ENCODE data around the gene NOVA2.

The NOVA2 gene, protein sequence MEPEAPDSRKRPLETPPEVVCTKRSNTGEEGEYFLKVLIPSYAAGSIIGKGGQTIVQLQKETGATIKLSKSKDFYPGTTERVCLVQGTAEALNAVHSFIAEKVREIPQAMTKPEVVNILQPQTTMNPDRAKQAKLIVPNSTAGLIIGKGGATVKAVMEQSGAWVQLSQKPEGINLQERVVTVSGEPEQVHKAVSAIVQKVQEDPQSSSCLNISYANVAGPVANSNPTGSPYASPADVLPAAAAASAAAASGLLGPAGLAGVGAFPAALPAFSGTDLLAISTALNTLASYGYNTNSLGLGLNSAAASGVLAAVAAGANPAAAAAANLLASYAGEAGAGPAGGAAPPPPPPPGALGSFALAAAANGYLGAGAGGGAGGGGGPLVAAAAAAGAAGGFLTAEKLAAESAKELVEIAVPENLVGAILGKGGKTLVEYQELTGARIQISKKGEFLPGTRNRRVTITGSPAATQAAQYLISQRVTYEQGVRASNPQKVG

DNA sequence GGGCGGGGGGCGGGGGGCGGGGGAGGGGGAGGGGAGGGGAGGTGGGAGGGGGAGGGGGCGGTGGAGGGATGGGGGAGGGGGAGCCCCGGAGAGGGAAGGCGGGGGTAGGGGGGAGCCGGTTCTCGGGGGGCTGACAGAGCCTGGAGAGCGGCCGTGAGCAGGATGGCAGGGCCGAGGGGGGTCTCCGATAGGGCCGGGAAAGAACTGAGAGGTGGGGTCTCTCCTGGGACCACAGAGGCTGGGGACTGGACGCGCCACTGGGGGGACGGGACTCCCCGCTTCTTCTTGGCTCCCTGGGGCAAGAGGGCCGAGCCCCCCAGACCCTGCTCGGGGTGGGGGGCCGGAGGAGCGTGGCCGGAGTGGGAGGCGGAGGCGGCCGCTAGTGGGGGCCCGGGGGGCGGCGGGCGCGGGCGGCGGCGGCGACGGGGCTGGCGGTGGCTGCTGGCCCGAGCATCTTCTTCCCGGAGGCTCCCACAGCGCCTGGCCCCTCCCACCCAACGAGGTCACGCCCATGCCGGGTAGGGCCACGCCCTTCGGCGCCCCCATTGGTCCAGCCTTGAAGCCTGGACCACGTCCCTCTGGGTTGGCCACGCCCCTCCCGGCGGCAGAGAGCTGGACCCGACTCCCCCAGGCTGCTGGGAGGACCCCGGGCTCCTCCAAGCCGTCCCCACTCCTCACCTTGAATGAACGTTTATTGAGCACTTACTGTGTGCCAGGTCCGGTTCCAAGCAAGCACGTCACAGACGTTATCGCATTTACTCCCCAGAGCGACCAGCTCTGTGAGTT, at the start of gene NOVA2:
Gene NOVA2 (minus strand): TSS at position 313 of the 786 bp plus-strand sequence. CDS start 514 bp downstream, outside the sequence.
- peak; percentile 42 for DNase-seq

- no peak for DNase-seq
Measured at GRCh38 chr19:46023311-46023779, 49.7 kb upstream of the NOVA2 start.

DNA sequence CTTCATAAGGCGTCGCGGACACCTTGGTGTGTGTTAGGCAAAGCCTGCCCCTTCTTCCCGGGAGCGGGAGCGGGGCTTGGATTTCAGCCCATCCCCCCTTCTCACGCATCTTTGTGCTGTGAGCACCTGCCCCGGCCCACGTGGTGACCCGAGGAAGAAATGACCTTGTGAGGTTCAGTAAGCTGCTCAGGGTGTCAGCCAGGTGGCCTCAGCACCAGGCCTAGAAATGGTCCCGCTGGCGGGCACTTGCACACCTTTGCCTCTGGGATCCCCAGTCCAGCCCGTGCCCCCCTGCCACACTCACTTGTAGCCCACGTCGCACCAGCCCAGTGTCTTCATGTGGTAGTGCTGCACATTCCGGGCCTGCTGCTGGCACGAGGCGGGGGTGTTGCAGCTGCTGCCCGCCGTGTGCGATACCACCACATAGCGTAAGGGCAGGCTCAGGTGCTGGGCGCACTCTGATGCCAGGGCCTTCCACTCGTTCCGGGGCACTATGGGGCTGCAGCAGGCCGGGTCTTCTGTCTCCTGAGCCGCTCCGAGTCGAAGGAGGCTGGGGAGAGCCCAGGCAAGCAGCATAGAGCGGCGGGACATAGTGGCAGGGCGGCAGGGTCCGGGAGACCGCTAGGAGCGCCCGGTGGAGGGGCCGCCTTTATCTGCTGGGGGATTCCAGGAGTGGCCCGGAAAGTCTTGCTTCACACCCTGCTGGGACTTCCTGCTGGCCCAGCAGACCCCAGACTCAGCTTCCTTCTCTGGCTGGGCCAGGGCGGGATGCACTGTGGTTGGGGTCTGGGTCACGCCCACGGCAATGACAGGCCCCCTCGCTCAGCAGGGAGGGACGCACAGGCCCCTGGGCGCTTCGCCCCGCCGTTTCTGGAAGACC, 49.0 kb upstream of the NOVA2 start, which contains the start of gene PGLYRP1:
Gene PGLYRP1 (minus strand): TSS at position 623 of the 880 bp plus-strand sequence. CDS start 32 bp downstream, at position 591.
- DNase-seq = no peak

- DNase-seq = no peak
Measured at GRCh38 chr19:46022061-46022430, 48.4 kb upstream of the NOVA2 start.

- no peak for DNase-seq
Measured at GRCh38 chr19:46021531-46022041, 47.9 kb upstream of the NOVA2 start.

- DNase-seq = no peak
Measured at GRCh38 chr19:46020819-46021125, 47.1 kb upstream of the NOVA2 start.

GRCh38 chr19:46019270-46019669, 45.6 kb upstream of the NOVA2 start:
- no peak for DNase-seq

DNA sequence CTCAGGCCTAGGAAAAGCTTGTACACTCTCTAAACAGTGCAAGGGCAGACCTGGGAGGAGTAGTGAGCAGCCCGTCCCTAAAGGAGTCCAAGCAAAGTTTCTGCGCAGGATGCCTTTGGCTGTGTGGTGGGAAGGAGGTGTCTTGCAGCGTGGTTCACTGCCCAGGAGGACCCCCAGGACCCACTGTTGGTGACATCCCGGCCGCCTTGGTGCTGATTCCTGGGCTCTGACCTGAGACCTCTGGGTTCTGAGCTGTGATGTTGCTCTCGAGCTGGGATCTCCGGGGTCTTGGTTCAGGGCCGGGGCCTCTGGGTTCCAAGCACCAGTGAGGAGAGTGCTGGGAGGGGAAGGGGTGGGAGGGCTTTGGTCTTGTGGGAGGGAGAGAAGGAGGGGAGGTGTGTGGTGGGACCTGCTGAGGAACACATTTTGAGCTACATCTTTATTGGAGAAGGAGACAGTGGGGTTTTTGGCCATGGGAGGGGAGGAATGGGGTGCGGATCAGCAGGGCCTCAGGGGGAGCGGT, 45.1 kb upstream of the NOVA2 start:
- DNase-seq = no peak

- no peak for DNase-seq
Measured at GRCh38 chr19:46017874-46018675, 44.4 kb upstream of the NOVA2 start.

DNA sequence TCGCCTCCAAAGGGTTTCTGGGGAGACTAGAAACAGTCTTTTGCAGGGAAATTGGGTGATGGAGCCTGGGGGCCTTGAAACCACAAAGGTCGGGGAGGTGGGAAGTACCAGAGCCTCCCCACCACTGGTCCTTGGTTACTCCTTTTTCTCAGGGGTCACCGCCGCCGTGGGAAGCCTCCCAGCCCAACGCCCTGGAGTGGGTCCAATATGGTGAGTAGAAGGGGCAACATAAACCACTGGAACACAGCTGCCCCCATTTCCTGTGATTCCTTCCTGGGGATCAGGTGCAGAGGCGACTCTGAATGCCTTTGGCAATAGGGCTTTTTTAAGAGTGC, 43.4 kb upstream of the NOVA2 start:
- DNase-seq = no peak

- peak; percentile 90 for DNase-seq
Measured at GRCh38 chr19:46016426-46017094, 42.9 kb upstream of the NOVA2 start.

DNA sequence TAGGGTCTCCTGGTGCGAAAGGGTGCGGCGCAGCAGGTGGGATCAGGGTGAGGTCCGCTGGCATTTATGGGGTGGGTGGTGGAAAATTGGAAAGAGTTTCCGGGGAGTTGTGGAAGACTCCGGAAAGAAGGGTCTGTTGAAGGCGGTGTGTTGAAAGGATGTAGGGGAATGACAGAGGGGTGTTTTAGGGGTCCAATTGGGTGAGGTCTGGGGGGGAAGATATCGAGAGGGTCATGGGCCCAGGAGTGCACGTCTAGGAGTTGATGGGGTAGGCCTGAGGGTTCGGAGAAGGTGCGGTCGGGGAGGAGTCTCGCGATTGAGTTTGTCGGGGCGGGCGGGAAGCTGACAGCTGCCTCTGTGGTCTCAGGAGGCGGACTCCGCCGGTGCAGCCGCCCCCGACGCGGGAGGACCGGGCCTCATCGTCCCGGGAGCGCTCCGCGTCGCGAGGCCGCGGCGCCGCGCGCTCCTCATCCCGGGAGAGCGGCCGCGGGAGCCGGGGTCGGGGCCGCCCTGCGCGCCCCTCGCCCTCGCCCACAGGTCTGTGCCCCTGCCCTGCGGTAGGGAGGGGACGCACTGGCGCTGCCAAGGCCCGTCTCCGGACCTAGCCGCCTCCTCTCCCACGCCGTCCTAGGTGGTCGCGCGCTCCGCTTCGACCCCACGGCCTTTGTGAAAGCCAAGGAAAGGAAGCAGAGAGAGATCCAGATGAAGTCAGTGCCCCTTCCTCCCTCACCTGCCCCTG, 42.2 kb upstream of the NOVA2 start:
- DNase-seq = peak; percentile 79

- peak; percentile 95 for DNase-seq
Measured at GRCh38 chr19:46014941-46015686, 41.4 kb upstream of the NOVA2 start.

- peak; percentile 46 for DNase-seq
Measured at GRCh38 chr19:46014534-46014933, 40.9 kb upstream of the NOVA2 start.

DNA sequence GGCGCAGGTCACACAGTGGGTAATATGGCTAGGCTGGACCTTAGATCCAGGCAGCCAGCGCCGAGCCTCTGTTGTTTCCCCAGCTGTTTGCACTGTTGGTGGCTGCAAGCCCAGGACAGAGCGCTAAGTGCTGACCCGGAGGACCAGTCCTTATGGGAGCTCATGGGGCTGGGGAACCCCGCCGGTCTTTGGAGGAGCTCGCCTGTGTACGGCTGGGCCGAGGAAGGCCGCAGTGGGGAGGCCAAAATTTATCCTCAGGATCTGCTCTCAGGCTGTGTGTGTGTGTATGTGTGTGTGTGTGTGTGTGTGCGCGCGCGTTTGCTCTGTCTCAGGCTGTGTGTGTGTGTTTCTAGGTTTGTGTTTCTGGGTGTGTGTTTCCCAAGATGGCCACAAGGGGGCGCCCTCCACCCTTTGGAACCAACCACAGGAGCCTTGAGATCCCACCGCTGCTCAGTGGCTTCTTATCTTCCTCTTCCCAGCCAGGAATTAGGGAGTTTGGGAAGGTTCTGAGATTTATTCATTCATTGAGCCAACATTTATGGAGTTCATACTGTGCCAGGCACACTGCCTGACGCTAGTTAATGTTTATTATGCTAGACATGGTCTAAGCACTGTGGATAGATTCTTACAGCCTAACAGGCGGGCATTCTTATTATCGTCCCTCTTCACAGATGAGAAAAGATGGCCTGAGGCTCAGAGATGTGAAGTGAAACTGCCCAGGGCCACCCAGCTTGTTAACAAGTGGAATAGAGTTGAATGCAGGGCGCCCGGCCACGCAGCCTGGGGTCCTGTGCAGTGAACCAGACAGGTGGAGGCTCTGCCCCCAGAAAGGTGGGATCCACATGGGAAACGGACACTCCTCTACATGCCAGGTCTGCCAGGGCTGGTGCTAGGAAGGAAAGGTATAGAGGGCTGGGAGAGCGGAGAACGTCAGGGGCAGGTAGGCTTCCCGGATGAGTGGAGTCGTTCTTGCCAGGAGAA, 36.2 kb upstream of the NOVA2 start:
- peak; percentile 80 for DNase-seq

DNA sequence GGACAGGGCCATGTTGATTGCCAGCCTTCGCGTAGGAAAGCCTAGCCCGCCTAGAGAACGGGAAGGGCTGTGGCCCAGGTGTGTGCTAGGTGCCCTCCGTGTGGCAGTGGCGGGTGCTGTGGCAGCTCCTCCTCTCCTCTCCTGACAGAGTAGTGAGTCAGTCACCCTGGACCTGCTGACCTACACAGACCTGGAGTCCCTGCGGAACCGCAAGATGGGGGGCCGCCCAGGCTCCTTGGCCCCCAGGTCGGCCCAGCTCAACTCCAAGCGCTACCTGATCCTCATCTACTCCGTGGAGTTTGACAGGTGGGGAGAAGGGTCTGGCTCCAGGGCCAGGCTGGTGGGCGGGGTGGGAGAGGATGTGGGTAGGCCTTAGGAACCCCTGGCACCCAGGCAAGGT, 32.7 kb upstream of the NOVA2 start:
- DNase-seq = no peak

- DNase-seq = no peak
Measured at GRCh38 chr19:46002678-46003275, 29.1 kb upstream of the NOVA2 start.
